Measurements from ENCODE around the gene CEBPZ.
"Not testable (repeated sequence)": the region's sequence is repeated elsewhere in the genome, so short reads cannot be mapped to it uniquely, and the experiment has no call there.

Gene CEBPZ

GRCh38 chr2:37231241-37232130 is at the start of gene CEBPZ, which contains the start of gene NDUFAF7:
TSS of gene CEBPZ (minus strand) at chr2:37231596. CDS start at chr2:37231567, 29 bp downstream.
TSS of gene NDUFAF7 (plus strand) at chr2:37231658. CDS start at chr2:37231706, 48 bp downstream.
- peak; percentile 71 to 88 for DNase-seq

GRCh38 chr2:37276291-37276690 is 44.9 kb upstream of the CEBPZ start:
- DNase-seq: no peak

- no peak for DNase-seq
These were observed 43.1 kb upstream of the CEBPZ start for GRCh38 chr2:37274359-37274965.

GRCh38 chr2:37271376-37272067 is 40.1 kb upstream of the CEBPZ start:
- DNase-seq: no peak

- no peak for DNase-seq
These were observed 36.7 kb upstream of the CEBPZ start for GRCh38 chr2:37268111-37268510.

- no peak for DNase-seq
These were observed 36.3 kb upstream of the CEBPZ start for GRCh38 chr2:37267685-37268084.

GRCh38 chr2:37263839-37264238 is 32.4 kb upstream of the CEBPZ start:
- DNase-seq: no peak

- no peak for DNase-seq
These were observed 31.1 kb upstream of the CEBPZ start for GRCh38 chr2:37262522-37262921.

GRCh38 chr2:37250869-37251740 is 19.7 kb upstream of the CEBPZ start:
- DNase-seq: no peak

GRCh38 chr2:37246205-37246604 is 14.8 kb upstream of the CEBPZ start:
- DNase-seq: no peak

- DNase-seq: no peak
These were observed 13.4 kb upstream of the CEBPZ start for GRCh38 chr2:37244755-37245154.

- no peak for DNase-seq
These were observed 12.6 kb upstream of the CEBPZ start for GRCh38 chr2:37244017-37244416.

GRCh38 chr2:37243435-37243834 is 12.0 kb upstream of the CEBPZ start:
- DNase-seq: no peak

- DNase-seq: no peak
These were observed 936 bp upstream of the CEBPZ start for GRCh38 chr2:37232131-37232933.

- peak in 1 of 2 experiments; percentile 21 for DNase-seq
These were observed 815 bp downstream of the CEBPZ start for GRCh38 chr2:37230581-37230980.

- no peak for DNase-seq
These were observed 2.6 kb downstream of the CEBPZ start for GRCh38 chr2:37228788-37229187.

GRCh38 chr2:37226863-37227262 is 4.5 kb downstream of the CEBPZ start:
- peak in 1 of 2 experiments; percentile 14 for DNase-seq

- not testable (repeated sequence) for DNase-seq
These were observed 6.3 kb downstream of the CEBPZ start for GRCh38 chr2:37225129-37225528.

- no peak for DNase-seq
These were observed 7.3 kb downstream of the CEBPZ start for GRCh38 chr2:37224063-37224462.

- no peak for DNase-seq
These were observed 8.3 kb downstream of the CEBPZ start for GRCh38 chr2:37223131-37223530.

- DNase-seq: no peak
These were observed 12.3 kb downstream of the CEBPZ start for GRCh38 chr2:37219046-37219445.

GRCh38 chr2:37215250-37215649 is 16.1 kb downstream of the CEBPZ start:
- DNase-seq: no peak

Data from NCI-H524 (cell line).